HepG2 (cell line): ENCODE data around the gene BTNL3. TPM values are rescaled to one million over a fixed set of nuclear protein-coding genes. Genes with fewer than 3 reads are reported as not detected.

Source experiments
- ATAC-seq: fragments of 200-7000 bp; cut with Tn5 transposase; 3 replicates; pipeline ENCODE4 v1.9.1; 2020; ENCODE audit warnings: mild to moderate bottlenecking, moderate library complexity
- BruUV-seq: library from RNA; stranded (reverse); fragments of 400-500 nt; replicated peaks from 2 replicates; lab custom pipeline; 2021; lab: Mats Ljungman, UMichigan
- CTCF ChIA-PET: fragments of 300-600 bp; formaldehyde crosslinking; extraction: SDS; loops from one replicate; lab custom pipeline; 2021; ENCODE audit warnings: low total read pairs, inconsistent platforms, low intra/inter-chr PET ratio; lab: Yijun Ruan, JAX
- POLR2A ChIA-PET: fragments of 350-600 bp; sonication (Branson Sonifier 250); formaldehyde crosslinking; loops from one replicate; lab custom pipeline; 2020; ENCODE audit warnings: antibody characterized with exemption, inconsistent platforms; lab: Yijun Ruan, JAX
- DNase-seq: peaks from one replicate; pipeline ENCODE4 v3.0.0-alpha.2; 2015; ENCODE audit warnings: low spot score
- FAIRE-seq: peaks from 3 replicates; lab custom pipeline; 2011; peaks lifted over from hg19 to GRCh38; lab: Jason Lieb, UNC
- H2AFZ ChIP-seq: one replicate; pipeline ENCODE4 v1.6.1; 2011; ENCODE audit warnings: low read length, inconsistent platforms
- H3K27ac ChIP-seq: fragments of 300-600 bp; 3 replicates; pipeline ENCODE4 v1.8.0; 2011; ENCODE audit warnings: mixed run types, mild to moderate bottlenecking, mixed read lengths, low read length, inconsistent platforms; ENCODE audit not compliant: insufficient read depth; ENCODE audit errors: extremely low read length
- H3K27me3 ChIP-seq, 2 experiments: fragments of 200-600 bp in 1 of 2; 2 replicates in 1 of 2; 3 replicates in 1 of 2; pipeline versions ENCODE4 v1.6.0 to v1.8.0; 2011; ENCODE audit warnings: low read length in 2 of 2, mild to moderate bottlenecking in 2 of 2, moderate library complexity in 2 of 2, inconsistent platforms in 1 of 2; ENCODE audit not compliant: insufficient read depth in 2 of 2, control insufficient read depth in 1 of 2
- H3K36me3 ChIP-seq, 2 experiments: fragments of 200-600 bp in 1 of 2; replicated peaks in 1 of 2; 2 replicates in 1 of 2; 3 replicates in 1 of 2; pipeline versions ENCODE4 v1.5.1 to v1.8.0; 2011; ENCODE audit warnings: low read length in 2 of 2, inconsistent platforms in 1 of 2; ENCODE audit not compliant: insufficient read depth in 2 of 2, control insufficient read depth in 1 of 2
- H3K4me1 ChIP-seq: 2 replicates; pipeline ENCODE4 v1.5.1; 2012; ENCODE audit warnings: low read length, inconsistent platforms; ENCODE audit not compliant: insufficient read depth
- H3K4me2 ChIP-seq: 2 replicates; pipeline ENCODE4 v1.6.0; 2011; ENCODE audit warnings: low read depth, low read length, inconsistent platforms
- H3K4me3 ChIP-seq, 3 experiments: fragments of 200-600 bp in 1 of 3; sonication (generic), shearing (Covaris generic) in 1 of 3; replicated peaks in 1 of 3; 2 replicates each; pipeline ENCODE4 v1.5.1; 2011 to 2016; ENCODE audit warnings: low read length in 3 of 3, inconsistent platforms in 2 of 3, low read depth in 2 of 3, mild to moderate bottlenecking in 2 of 3, control low read depth in 1 of 3, mixed read lengths in 1 of 3; ENCODE audit not compliant: insufficient read depth in 1 of 3
- H3K79me2 ChIP-seq: one replicate; pipeline ENCODE4 v1.6.1; 2011; ENCODE audit warnings: low read length, inconsistent platforms; ENCODE audit not compliant: insufficient read depth
- H3K9ac ChIP-seq: 2 replicates; pipeline ENCODE4 v1.6.0; 2011; ENCODE audit warnings: mild to moderate bottlenecking, low read depth, low read length, inconsistent platforms; ENCODE audit not compliant: insufficient read depth
- H3K9me3 ChIP-seq: 2 replicates; pipeline ENCODE4 v1.5.1; 2012; ENCODE audit warnings: mild to moderate bottlenecking, low read length
- H4K20me1 ChIP-seq: 2 replicates; pipeline ENCODE4 v1.6.0; 2011; ENCODE audit warnings: inconsistent platforms, mild to moderate bottlenecking, low read length, moderate library complexity; ENCODE audit not compliant: insufficient read depth
- ARNT2 ChIP-seq: sonication (generic); formaldehyde crosslinking; IDR thresholded peaks from 2 replicates; pipeline ENCODE4 v1.8.0; 2022; ENCODE audit warnings: mild to moderate bottlenecking, low read depth, missing genetic modification reagents, moderate library complexity
- CBX1 ChIP-seq: IDR thresholded peaks from one replicate; pipeline ENCODE4 v1.6.1; 2016; ENCODE audit warnings: antibody characterized with exemption, low read depth
- ZNF337 ChIP-seq: sonication (generic); formaldehyde crosslinking; IDR thresholded peaks from 2 replicates; pipeline ENCODE4 v1.5.1; 2020; ENCODE audit warnings: missing genetic modification reagents, low read depth, mild to moderate bottlenecking, borderline replicate concordance
- ZNF572 ChIP-seq: sonication (generic); formaldehyde crosslinking; IDR thresholded peaks from 2 replicates; pipeline ENCODE4 v1.5.1; 2020; ENCODE audit warnings: mild to moderate bottlenecking, missing genetic modification reagents
- ZNF747 ChIP-seq: sonication (generic); formaldehyde crosslinking; IDR thresholded peaks from 2 replicates; pipeline ENCODE4 v1.8.1; 2023; ENCODE audit warnings: missing genetic modification reagents, mild to moderate bottlenecking, borderline replicate concordance
- WGBS: methylation state at CpG from one replicate; pipeline ENCODE4 v1.1.6; 2017; ENCODE audit warnings: low lambda C conversion rate; 5-methylcytosine and 5-hydroxymethylcytosine counted together
- in situ Hi-C: cut with HindIII; loops from 2 replicates; pipeline ENCODE4 v1.10.0; 2017; ENCODE audit warnings: low pct_unique_long_range_greater_than_20kb; ENCODE audit not compliant: extremely low pct_ligation_motif_present
- intact Hi-C: fragments of 100-400 bp; cut with micrococcal nuclease; formaldehyde crosslinking; loops from one replicate; pipeline ENCODE4 v1.10.0; 2022; ENCODE audit not compliant: unreplicated experiment
- polyA plus RNA-seq, 8 experiments: library from polyadenylated mRNA; depleted of rRNA in 3 of 8; stranded (reverse) in 7 of 8; unstranded in 1 of 8; fragments of >200 nt; fragmentation: Illumina TruSeq in 4 of 8; extraction: Trizol in 4 of 8; gene quantifications; 2 replicates each; pipeline versions ENCODE4 v1.2.1 to v1.2.3, GENCODE V29; 2011 to 2016; ENCODE audit warnings: low read depth in 4 of 8, missing spikeins in 1 of 8, mixed read lengths in 1 of 8; ENCODE audit not compliant: insufficient read depth in 1 of 8
- total RNA-seq, 5 experiments: library from RNA; depleted of rRNA; stranded (reverse); fragments of >200 nt; fragmentation: Illumina TruSeq; extraction: Trizol; gene quantifications; 2 replicates each; pipeline ENCODE4 v1.2.3, GENCODE V29; 2016; ENCODE audit warnings: low read depth in 1 of 5
- TF ChIP-seq, protein P1 (sequence below): sonication (generic); formaldehyde crosslinking; IDR thresholded peaks from 2 replicates; pipeline ENCODE4 v1.8.1; 2023; ENCODE audit warnings: mild to moderate bottlenecking, missing genetic modification reagents
- TF ChIP-seq, protein P2 (sequence below): sonication (generic); formaldehyde crosslinking; IDR thresholded peaks from 2 replicates; pipeline ENCODE4 v1.4.0; 2020; ENCODE audit warnings: missing genetic modification reagents, borderline replicate concordance

BTNL3 gene
- total and polyA plus RNA-seq, 2 of the 13 experiments (the other 11 are each of a cell fraction or from before 2014, with no cell fraction given) = not detected

DNA sequence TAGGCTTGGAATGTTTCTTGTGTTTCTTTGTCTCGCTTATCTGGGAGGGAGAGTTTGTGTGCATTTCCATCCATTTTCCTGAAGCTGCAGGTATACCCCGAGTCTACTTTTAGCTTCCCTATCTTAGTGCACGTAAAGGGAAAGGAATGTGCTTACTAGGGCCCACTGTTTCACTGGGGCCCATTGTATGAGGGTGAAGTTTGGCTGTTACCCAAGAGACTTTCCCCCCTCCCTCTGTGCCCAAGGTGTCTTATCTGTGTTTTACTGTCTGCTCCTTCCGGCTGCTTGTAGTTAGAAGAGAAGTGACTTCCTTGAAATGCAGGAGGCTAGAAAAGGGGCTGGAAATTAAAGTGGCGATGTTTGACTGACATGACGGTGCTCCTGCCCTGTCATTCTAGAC is 12.1 kb upstream of the BTNL3 start:
- Histone ChIP-seq H4K20me1 (no peaks in the 10 kb centered on the region), H3K9me3 (no peaks in the 10 kb centered on the region), H3K4me3 (no peak overlapping the region), H3K79me2 (no peaks in the 10 kb centered on the region)
- DNase-seq = no peak
- 25% methylated on average over 6 of the region's 6 CpGs for WGBS
- POLR2A ChIA-PET = no interaction called here
- no peak for TF ChIP-seq CBX1
- TF ChIP-seq, protein P1, sequence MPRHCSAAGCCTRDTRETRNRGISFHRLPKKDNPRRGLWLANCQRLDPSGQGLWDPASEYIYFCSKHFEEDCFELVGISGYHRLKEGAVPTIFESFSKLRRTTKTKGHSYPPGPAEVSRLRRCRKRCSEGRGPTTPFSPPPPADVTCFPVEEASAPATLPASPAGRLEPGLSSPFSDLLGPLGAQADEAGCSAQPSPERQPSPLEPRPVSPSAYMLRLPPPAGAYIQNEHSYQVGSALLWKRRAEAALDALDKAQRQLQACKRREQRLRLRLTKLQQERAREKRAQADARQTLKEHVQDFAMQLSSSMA (CRISPR knock-in tag) = no peak
- TF ChIP-seq ZNF747 (CRISPR knock-in tag) = no peak
- no peak for TF ChIP-seq ARNT2 (CRISPR knock-in tag)
- no peak for TF ChIP-seq ZNF572 (CRISPR knock-in tag)
- TF ChIP-seq ZNF337 (CRISPR knock-in tag) = no peak
- TF ChIP-seq, protein P2, sequence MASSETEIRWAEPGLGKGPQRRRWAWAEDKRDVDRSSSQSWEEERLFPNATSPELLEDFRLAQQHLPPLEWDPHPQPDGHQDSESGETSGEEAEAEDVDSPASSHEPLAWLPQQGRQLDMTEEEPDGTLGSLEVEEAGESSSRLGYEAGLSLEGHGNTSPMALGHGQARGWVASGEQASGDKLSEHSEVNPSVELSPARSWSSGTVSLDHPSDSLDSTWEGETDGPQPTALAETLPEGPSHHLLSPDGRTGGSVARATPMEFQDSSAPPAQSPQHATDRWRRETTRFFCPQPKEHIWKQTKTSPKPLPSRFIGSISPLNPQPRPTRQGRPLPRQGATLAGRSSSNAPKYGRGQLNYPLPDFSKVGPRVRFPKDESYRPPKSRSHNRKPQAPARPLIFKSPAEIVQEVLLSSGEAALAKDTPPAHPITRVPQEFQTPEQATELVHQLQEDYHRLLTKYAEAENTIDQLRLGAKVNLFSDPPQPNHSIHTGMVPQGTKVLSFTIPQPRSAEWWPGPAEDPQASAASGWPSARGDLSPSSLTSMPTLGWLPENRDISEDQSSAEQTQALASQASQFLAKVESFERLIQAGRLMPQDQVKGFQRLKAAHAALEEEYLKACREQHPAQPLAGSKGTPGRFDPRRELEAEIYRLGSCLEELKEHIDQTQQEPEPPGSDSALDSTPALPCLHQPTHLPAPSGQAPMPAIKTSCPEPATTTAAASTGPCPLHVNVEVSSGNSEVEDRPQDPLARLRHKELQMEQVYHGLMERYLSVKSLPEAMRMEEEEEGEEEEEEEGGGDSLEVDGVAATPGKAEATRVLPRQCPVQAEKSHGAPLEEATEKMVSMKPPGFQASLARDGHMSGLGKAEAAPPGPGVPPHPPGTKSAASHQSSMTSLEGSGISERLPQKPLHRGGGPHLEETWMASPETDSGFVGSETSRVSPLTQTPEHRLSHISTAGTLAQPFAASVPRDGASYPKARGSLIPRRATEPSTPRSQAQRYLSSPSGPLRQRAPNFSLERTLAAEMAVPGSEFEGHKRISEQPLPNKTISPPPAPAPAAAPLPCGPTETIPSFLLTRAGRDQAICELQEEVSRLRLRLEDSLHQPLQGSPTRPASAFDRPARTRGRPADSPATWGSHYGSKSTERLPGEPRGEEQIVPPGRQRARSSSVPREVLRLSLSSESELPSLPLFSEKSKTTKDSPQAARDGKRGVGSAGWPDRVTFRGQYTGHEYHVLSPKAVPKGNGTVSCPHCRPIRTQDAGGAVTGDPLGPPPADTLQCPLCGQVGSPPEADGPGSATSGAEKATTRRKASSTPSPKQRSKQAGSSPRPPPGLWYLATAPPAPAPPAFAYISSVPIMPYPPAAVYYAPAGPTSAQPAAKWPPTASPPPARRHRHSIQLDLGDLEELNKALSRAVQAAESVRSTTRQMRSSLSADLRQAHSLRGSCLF (CRISPR knock-in tag) = no peak
- TF ChIP-seq, all 625 proteins: peak for 0
- ATAC-seq = no peak
- Histone ChIP-seq H2AFZ (no peak overlapping the region), H3K4me2 (no peak overlapping the region), H3K27me3 (no peaks in the 10 kb centered on the region; a peak in 1 of 5 replicates), H3K36me3 (no peaks in the 10 kb centered on the region), H3K4me1 (no peaks in the 10 kb centered on the region), H3K27ac (no peak overlapping the region), H3K9ac (no peak overlapping the region)
- BruUV-seq = no TSS peak
- in situ Hi-C loops (no loop called here), intact Hi-C loops (no loop called here)
- FAIRE-seq = no peak
- CTCF ChIA-PET = no interaction called here
